Measurements from ENCODE around the gene TM9SF2. TPM values are rescaled to one million over a fixed set of nuclear protein-coding genes. Genes with fewer than 3 reads are reported as not detected.
"Not testable (repeated sequence)": the region's sequence is repeated elsewhere in the genome, so short reads cannot be mapped to it uniquely, and the experiment has no call there.

The TM9SF2 gene
- total RNA-seq (2014; rRNA removed; shearing (Covaris generic)) = 92.7 and 106 TPM in 2 replicates

GRCh38 chr13:99501184-99501847 is at the start of gene TM9SF2:
Gene TM9SF2, plus strand, starts transcription at chr13:99501472. Its CDS starts 135 bp downstream, at chr13:99501607.
- DNase-seq (ENCODE audit: low read depth) = peak; percentile 95

- no peak for DNase-seq (ENCODE audit: low read depth)
Observed at GRCh38 chr13:99454518-99455183, 46.6 kb upstream of the TM9SF2 start.

- no peak for DNase-seq (ENCODE audit: low read depth)
Observed at GRCh38 chr13:99459099-99459850, 42.0 kb upstream of the TM9SF2 start.

- not testable (repeated sequence) for DNase-seq (ENCODE audit: low read depth)
Observed at GRCh38 chr13:99460802-99461201, 40.5 kb upstream of the TM9SF2 start.

GRCh38 chr13:99463646-99464397 is 37.5 kb upstream of the TM9SF2 start:
- no peak for DNase-seq (ENCODE audit: low read depth)

GRCh38 chr13:99464441-99464949 is 36.8 kb upstream of the TM9SF2 start:
- DNase-seq (ENCODE audit: low read depth) = no peak

GRCh38 chr13:99465454-99465853 is 35.8 kb upstream of the TM9SF2 start:
- no peak for DNase-seq (ENCODE audit: low read depth)

- DNase-seq (ENCODE audit: low read depth) = peak; percentile 14
Observed at GRCh38 chr13:99467764-99468163, 33.5 kb upstream of the TM9SF2 start.

- DNase-seq (ENCODE audit: low read depth) = no peak
Observed at GRCh38 chr13:99469041-99469440, 32.2 kb upstream of the TM9SF2 start.

GRCh38 chr13:99470027-99470426 is 31.2 kb upstream of the TM9SF2 start:
- DNase-seq (ENCODE audit: low read depth) = no peak

- DNase-seq (ENCODE audit: low read depth) = no peak
Observed at GRCh38 chr13:99471221-99472121, 29.8 kb upstream of the TM9SF2 start.

- no peak for DNase-seq (ENCODE audit: low read depth)
Observed at GRCh38 chr13:99472122-99472440, 29.2 kb upstream of the TM9SF2 start.

GRCh38 chr13:99473515-99473914 is 27.8 kb upstream of the TM9SF2 start:
- no peak for DNase-seq (ENCODE audit: low read depth)

- DNase-seq (ENCODE audit: low read depth) = no peak
Observed at GRCh38 chr13:99476648-99477047, 24.6 kb upstream of the TM9SF2 start.

GRCh38 chr13:99477493-99477892 is 23.8 kb upstream of the TM9SF2 start:
- no peak for DNase-seq (ENCODE audit: low read depth)

GRCh38 chr13:99481366-99481765 is 19.9 kb upstream of the TM9SF2 start:
- DNase-seq (ENCODE audit: low read depth) = no peak

- peak; percentile 4 for DNase-seq (ENCODE audit: low read depth)
Observed at GRCh38 chr13:99484473-99484872, 16.8 kb upstream of the TM9SF2 start.

GRCh38 chr13:99486996-99487395 is 14.3 kb upstream of the TM9SF2 start:
- DNase-seq (ENCODE audit: low read depth) = no peak

GRCh38 chr13:99489028-99489427 is 12.2 kb upstream of the TM9SF2 start:
- no peak for DNase-seq (ENCODE audit: low read depth)

- DNase-seq (ENCODE audit: low read depth) = not testable (repeated sequence)
Observed at GRCh38 chr13:99491750-99492149, 9.5 kb upstream of the TM9SF2 start.

All from Daoy (cell line).